Activated CD4-positive, alpha-beta T cell treated with anti-CD3 and anti-CD28 coated beads for 36 hours (primary cell): ENCODE results near the gene MCC. TPM values are rescaled to one million over a fixed set of nuclear protein-coding genes. Genes with fewer than 3 reads are reported as not detected.

ENCODE experiments used
- ATAC-seq: fragments of 200-7000 bp; cut with Tn5 transposase; one replicate; pipeline ENCODE4 v1.10.0; 2021; ENCODE audit warnings: mild to moderate bottlenecking, moderate library complexity
- CTCF ChIA-PET: fragments of 350-600 bp; sonication (Branson Sonifier 250); formaldehyde crosslinking; loops from one replicate; lab custom pipeline; 2021; ENCODE audit warnings: antibody characterized with exemption; lab: Charles Lee
- POLR2A ChIA-PET: fragments of 350-600 bp; sonication (Branson Sonifier 250); formaldehyde crosslinking; loops from one replicate; lab custom pipeline; 2021; ENCODE audit warnings: antibody characterized with exemption, inconsistent platforms; lab: Charles Lee
- DNase-seq: peaks from one replicate; pipeline ENCODE4 v3.0.0-alpha.2; 2020
- H3K27ac Mint-ChIP-seq: one replicate; pipeline ENCODE4 v1.8.0; 2021; ENCODE audit warnings: mixed read lengths
- H3K27me3 Mint-ChIP-seq: one replicate; pipeline ENCODE4 v1.8.0; 2021; ENCODE audit warnings: mixed read lengths
- H3K36me3 Mint-ChIP-seq: one replicate; pipeline ENCODE4 v1.8.0; 2021; ENCODE audit warnings: low read depth, mixed read lengths
- H3K4me1 Mint-ChIP-seq: one replicate; pipeline ENCODE4 v1.8.0; 2021; ENCODE audit warnings: mixed read lengths
- H3K4me3 Mint-ChIP-seq: one replicate; pipeline ENCODE4 v1.8.0; 2021; ENCODE audit warnings: mild to moderate bottlenecking, moderate library complexity, mixed read lengths
- H3K9me3 Mint-ChIP-seq: one replicate; pipeline ENCODE4 v1.8.0; 2021; ENCODE audit warnings: low read depth, mixed read lengths
- intact Hi-C, 2 experiments: fragments of 100-400 bp; cut with DNase I in 1 of 2; cut with micrococcal nuclease in 1 of 2; formaldehyde crosslinking; loops; one replicate each; pipeline versions ENCODE4 v1.14.2 to v1.15.1; 2022 to 2024; cut with DNase I, micrococcal nuclease
- total RNA-seq, 2 experiments: library from RNA; stranded (reverse); gene quantifications; one replicate each; pipeline ENCODE4 v1.2.3, GENCODE V29; 2021

Gene MCC
- total RNA-seq, 2 experiments from 2014 or later, result 1.9 to 2.4 TPM

DNA sequence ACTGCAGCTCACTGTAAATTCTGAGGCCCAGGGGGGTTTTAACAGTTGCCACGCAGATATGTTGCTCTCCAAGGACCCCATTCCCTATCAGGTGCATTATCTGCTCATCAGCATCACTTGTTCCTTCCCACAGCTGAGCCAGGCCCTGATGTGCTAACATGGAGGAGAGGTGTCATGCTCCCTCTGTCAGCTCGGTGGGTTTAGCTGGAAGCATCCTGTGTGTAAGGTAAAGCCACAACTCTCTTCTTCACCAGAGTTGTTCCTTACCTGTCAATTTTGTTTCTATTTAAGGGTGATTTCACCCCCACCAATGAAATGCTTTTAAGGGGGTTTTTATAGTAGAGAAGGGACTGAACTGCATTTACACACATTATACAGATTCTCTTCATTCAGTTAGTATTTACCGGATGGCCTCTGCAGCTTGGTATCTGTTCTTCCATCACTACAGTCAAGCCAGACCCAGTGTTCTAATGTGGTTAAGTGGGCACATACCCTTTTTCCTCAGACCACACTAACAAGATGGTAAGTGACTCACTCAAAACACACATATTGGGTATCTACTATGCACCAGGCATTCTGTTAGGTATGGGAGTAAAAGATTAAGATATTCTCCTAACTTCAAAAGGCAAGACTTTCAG lies 306.3 kb downstream of the MCC start:
- Mint-ChIP-seq H3K36me3 (no peaks in the 10 kb centered on the region), H3K4me3 (no peak overlapping the region), H3K27me3 (peaks cover 5% of the 10 kb centered on the region), H3K27ac (no peak overlapping the region), H3K4me1 (no peaks in the 10 kb centered on the region), H3K9me3 (no peaks in the 10 kb centered on the region)
- ATAC-seq (peak; percentile 6), DNase-seq (no peak)
- intact Hi-C loops, result no loop called here
- CTCF ChIA-PET, result interaction anchor here (0.6 kb wide), 1 partner anchor 26 kb away, joined by 3 read pairs; no protein-coding TSS in a partner anchor
- POLR2A ChIA-PET, result no interaction called here

GRCh38 chr5:113181409-113181808 lies 306.8 kb downstream of the MCC start:
- peaks cover 5% of the 10 kb centered on the region for H3K27me3 Mint-ChIP-seq
- H3K4me3 Mint-ChIP-seq, result no peak overlapping the region
- ATAC-seq, result no peak
- H3K9me3 Mint-ChIP-seq, result no peaks in the 10 kb centered on the region
- CTCF ChIA-PET, result interaction anchor here (0.7 kb wide), 1 partner anchor 12 kb away, joined by 3 read pairs; no protein-coding TSS in a partner anchor
- no peak overlapping the region for H3K27ac Mint-ChIP-seq
- POLR2A ChIA-PET, result no interaction called here
- no peaks in the 10 kb centered on the region for H3K4me1 Mint-ChIP-seq
- no peaks in the 10 kb centered on the region for H3K36me3 Mint-ChIP-seq
- no peak for DNase-seq
- intact Hi-C loops, result no loop called here

DNA sequence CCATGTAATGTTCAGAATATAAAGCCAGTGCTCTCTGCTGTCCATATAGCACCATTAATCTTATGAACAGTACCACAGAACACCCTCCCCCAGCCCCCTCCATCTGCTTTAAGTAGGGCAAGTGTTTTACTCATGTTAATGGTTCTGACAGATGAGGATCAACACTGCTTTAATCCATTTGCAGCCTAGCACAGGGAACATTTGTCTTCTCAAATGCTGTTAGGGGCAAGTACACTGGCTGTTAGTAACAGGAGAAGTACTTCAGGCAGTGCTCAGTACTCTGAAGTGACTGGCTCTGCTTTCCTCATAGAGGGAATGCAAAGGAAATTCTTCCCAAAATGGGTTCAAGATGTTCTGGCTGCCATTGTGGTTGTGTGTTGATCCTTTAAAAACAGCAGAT lies 309.1 kb downstream of the MCC start:
- Mint-ChIP-seq H3K9me3 (no peaks in the 10 kb centered on the region), H3K4me1 (no peaks in the 10 kb centered on the region), H3K4me3 (no peak overlapping the region), H3K36me3 (no peaks in the 10 kb centered on the region), H3K27ac (no peak overlapping the region), H3K27me3 (peaks cover 5% of the 10 kb centered on the region)
- ATAC-seq, result no peak
- no peak for DNase-seq
- ChIA-PET POLR2A (no interaction called here), CTCF (interaction anchor here (1.1 kb wide), 1 partner anchor 23 kb away, joined by 3 read pairs; no protein-coding TSS in a partner anchor)
- intact Hi-C loops, result no loop called here

DNA sequence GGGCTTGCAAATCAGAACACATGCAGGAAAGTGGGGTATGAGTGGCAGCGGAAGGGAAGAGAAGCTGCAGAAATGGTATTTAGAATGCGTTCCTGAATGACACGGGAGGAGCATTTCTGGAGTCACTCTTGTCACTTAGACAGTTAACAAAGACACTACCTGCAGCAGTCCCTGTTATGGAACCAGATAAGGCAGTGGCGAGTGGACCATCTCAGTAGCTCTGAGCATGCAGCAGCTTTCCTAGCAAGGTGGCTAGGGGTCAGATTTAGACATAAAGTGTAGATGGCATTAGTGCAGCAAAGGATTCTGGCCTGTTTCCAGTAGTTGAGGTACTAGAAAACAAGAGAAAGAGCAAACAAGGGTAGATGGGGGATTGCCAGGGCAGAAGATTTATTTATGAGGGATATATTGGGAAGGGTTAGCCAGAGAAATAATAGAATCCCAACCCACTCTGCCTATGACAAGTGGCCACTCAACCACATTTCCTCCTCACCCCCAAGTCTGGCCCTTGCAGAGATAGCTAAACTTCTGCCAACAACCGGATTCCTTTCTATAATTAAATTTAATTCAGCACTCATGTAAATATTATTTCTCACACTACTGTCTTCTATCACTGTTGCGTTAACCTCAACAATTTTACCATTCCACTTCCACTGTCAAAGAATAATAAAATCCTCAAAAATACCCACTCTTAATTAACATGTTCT lies 310.0 kb downstream of the MCC start:
- H3K4me3 Mint-ChIP-seq, result no peak overlapping the region
- ATAC-seq (no peak), DNase-seq (no peak)
- no peak overlapping the region for H3K27ac Mint-ChIP-seq
- no peaks in the 10 kb centered on the region for H3K9me3 Mint-ChIP-seq
- peaks cover 5% of the 10 kb centered on the region for H3K27me3 Mint-ChIP-seq
- no peaks in the 10 kb centered on the region for H3K36me3 Mint-ChIP-seq
- ChIA-PET CTCF (interaction anchor here (0.7 kb wide), 2 partner anchors 32 to 60 kb away, joined by 3 read pairs; no protein-coding TSS in a partner anchor), POLR2A (no interaction called here)
- H3K4me1 Mint-ChIP-seq, result no peaks in the 10 kb centered on the region
- intact Hi-C loops, result no loop called here

- ATAC-seq (no peak), DNase-seq (no peak)
- CTCF ChIA-PET, result no interaction called here
- no peak overlapping the region for H3K27ac Mint-ChIP-seq
- intact Hi-C loops, result no loop called here
- POLR2A ChIA-PET, result no interaction called here
- H3K36me3 Mint-ChIP-seq, result no peaks in the 10 kb centered on the region
- no peaks in the 10 kb centered on the region for H3K27me3 Mint-ChIP-seq
- H3K9me3 Mint-ChIP-seq, result no peaks in the 10 kb centered on the region
- no peak overlapping the region for H3K4me3 Mint-ChIP-seq
- H3K4me1 Mint-ChIP-seq, result no peaks in the 10 kb centered on the region
These were observed 311.0 kb downstream of the MCC start for GRCh38 chr5:113177225-113177624.

DNA sequence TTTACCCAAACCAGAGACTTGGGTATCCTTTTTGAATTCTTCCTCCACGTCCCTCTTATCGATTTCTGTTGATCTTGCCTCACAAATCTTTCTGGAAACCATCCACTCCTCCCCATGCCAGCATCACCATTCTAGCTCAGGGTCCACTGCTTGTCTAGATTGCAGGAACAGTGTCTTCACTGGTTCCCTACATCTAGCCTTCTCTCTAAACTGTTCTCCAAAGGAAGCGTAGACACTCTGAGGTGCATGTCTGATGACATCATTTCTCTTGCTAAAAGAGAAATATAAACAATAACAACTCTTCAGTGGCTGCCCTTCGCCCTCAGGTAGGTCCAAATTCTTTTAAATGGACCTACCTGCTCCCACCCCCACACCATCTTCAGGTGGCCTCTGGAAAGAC lies 311.5 kb downstream of the MCC start:
- ATAC-seq, result no peak
- intact Hi-C loops, result no loop called here
- Mint-ChIP-seq H3K36me3 (no peaks in the 10 kb centered on the region), H3K27ac (no peak overlapping the region), H3K4me1 (no peaks in the 10 kb centered on the region), H3K27me3 (no peaks in the 10 kb centered on the region), H3K4me3 (no peak overlapping the region), H3K9me3 (no peaks in the 10 kb centered on the region)
- no peak for DNase-seq
- ChIA-PET CTCF (no interaction called here), POLR2A (no interaction called here)

DNA sequence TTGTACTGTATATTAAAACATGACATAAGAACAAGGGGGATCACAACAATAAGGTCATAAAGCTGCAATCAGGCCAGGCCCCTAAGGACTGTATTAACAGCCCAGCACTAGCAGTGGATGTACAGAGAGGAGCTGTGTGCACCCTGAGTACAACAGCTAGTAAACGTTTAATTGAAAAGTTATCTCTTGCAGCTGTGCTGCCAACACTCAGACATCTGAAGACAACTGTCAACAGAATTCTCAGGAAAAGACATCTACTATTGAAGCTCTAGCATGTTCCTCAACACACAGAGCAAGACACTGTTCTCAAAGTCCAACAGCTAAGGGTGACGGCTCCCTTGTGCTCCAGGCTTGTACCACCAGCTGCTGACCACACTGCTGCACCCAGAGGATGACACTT lies 312.1 kb downstream of the MCC start:
- CTCF ChIA-PET, result interaction anchor here (1.3 kb wide), 1 partner anchor 180 kb away, joined by 3 read pairs; no protein-coding TSS in a partner anchor
- no peak for ATAC-seq
- no peak overlapping the region for H3K4me3 Mint-ChIP-seq
- no peaks in the 10 kb centered on the region for H3K9me3 Mint-ChIP-seq
- no peak for DNase-seq
- no peaks in the 10 kb centered on the region for H3K27me3 Mint-ChIP-seq
- no peaks in the 10 kb centered on the region for H3K36me3 Mint-ChIP-seq
- no peak overlapping the region for H3K27ac Mint-ChIP-seq
- intact Hi-C loops, result no loop called here
- H3K4me1 Mint-ChIP-seq, result no peaks in the 10 kb centered on the region
- POLR2A ChIA-PET, result no interaction called here

- Mint-ChIP-seq H3K4me3 (no peak overlapping the region), H3K9me3 (no peaks in the 10 kb centered on the region), H3K27me3 (no peaks in the 10 kb centered on the region), H3K4me1 (no peaks in the 10 kb centered on the region), H3K27ac (no peak overlapping the region), H3K36me3 (no peaks in the 10 kb centered on the region)
- ChIA-PET POLR2A (no interaction called here), CTCF (interaction anchor here (0.7 kb wide), 2 partner anchors 174 to 187 kb away, joined by 3 read pairs; no protein-coding TSS in a partner anchor)
- ATAC-seq (no peak), DNase-seq (no peak)
- intact Hi-C loops, result no loop called here
These were observed 315.9 kb downstream of the MCC start for GRCh38 chr5:113172231-113172826.

DNA sequence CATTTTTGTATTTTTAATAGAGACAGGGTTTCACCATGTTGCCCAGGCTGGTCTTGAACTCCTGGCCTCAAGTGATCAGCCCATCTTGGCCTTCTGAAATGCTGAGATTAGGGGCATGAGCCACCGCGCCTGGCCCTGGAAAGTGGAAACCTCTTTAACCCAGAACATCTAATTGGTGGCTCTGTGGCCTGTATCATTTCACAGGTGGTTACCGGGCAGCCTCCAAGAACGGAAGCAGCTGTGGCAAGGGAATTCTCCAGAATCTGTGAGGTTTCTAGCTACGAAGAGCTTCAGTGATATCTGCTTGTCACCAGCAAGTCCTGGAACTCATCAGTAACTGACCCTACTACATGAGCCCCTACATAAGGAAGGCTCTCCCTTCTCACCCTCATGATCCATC lies 316.7 kb downstream of the MCC start:
- intact Hi-C loops, result no loop called here
- POLR2A ChIA-PET, result no interaction called here
- H3K9me3 Mint-ChIP-seq, result no peaks in the 10 kb centered on the region
- no peaks in the 10 kb centered on the region for H3K4me1 Mint-ChIP-seq
- CTCF ChIA-PET, result interaction anchor here (0.7 kb wide), 1 partner anchor 186 kb away, joined by 3 read pairs; no protein-coding TSS in a partner anchor
- DNase-seq, result no peak
- no peak for ATAC-seq
- no peaks in the 10 kb centered on the region for H3K36me3 Mint-ChIP-seq
- no peak overlapping the region for H3K4me3 Mint-ChIP-seq
- H3K27ac Mint-ChIP-seq, result no peak overlapping the region
- no peaks in the 10 kb centered on the region for H3K27me3 Mint-ChIP-seq

DNA sequence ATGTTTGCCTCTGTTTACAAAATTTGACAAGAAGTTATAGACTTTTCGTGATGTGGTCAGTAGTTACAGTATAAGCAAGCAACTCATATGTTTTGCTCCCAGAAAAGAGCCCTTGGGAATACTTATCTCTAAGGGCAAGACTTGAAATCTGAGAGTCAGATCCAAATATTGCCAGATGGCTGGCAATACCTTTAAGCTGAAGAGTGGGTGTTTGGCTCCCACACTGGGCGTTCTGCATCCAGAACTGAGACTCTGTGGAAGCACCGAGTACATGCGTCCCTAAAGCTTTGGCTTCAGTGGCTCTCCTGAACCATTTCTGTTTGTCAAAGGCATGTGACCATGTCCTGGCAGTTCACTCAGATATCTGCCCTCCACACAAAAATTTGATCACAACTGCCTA lies 317.5 kb downstream of the MCC start:
- Mint-ChIP-seq H3K4me1 (no peaks in the 10 kb centered on the region), H3K4me3 (no peak overlapping the region), H3K27ac (no peak overlapping the region), H3K27me3 (no peaks in the 10 kb centered on the region), H3K36me3 (no peaks in the 10 kb centered on the region), H3K9me3 (no peaks in the 10 kb centered on the region)
- no peak for DNase-seq
- intact Hi-C loops, result no loop called here
- POLR2A ChIA-PET, result no interaction called here
- no peak for ATAC-seq
- CTCF ChIA-PET, result no interaction called here

DNA sequence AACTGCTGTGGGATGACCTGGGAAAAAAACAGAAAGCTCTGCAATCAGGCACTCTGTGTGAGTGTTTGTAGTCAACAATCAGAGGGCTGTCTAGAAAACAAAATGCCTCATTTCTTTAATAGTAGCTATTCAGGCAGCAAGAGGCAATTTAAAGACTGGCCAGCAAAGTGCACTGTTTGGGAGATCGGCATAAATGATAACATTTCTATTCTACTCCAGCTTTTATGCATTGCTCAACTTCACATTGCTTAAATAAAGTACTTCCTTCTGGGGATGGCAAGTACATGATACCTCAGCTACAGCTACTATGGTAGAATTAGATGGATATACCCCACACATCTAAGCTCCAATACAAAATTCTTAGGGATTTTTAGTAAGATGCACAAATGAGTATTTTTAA lies 318.5 kb downstream of the MCC start:
- no peak for ATAC-seq
- no peak overlapping the region for H3K27ac Mint-ChIP-seq
- DNase-seq, result no peak
- H3K4me1 Mint-ChIP-seq, result no peaks in the 10 kb centered on the region
- no peak overlapping the region for H3K4me3 Mint-ChIP-seq
- POLR2A ChIA-PET, result interaction anchor here (0.6 kb wide), 1 partner anchor 37 kb away, joined by 3 read pairs; no protein-coding TSS in a partner anchor
- no peaks in the 10 kb centered on the region for H3K9me3 Mint-ChIP-seq
- CTCF ChIA-PET, result interaction anchor here (1.3 kb wide), 1 partner anchor 433 kb away, joined by 3 read pairs; no protein-coding TSS in a partner anchor
- no peaks in the 10 kb centered on the region for H3K27me3 Mint-ChIP-seq
- intact Hi-C loops, result no loop called here
- H3K36me3 Mint-ChIP-seq, result no peaks in the 10 kb centered on the region
